Activated T-helper 1 cell treated with anti-CD3 and anti-CD28 coated beads, Interleukin-12 subunit alpha, Interleukin-12 subunit beta, Interleukin-2, Interleukin-4 antibody, amounts not matched to agents 30 ng/mL and 10 ng/mL and 1 ng/mL, durations not matched to agents 14 hours and 24 hours and 36 hours (primary cell): ENCODE data around the gene CORO1C. TPM values are rescaled to one million over a fixed set of nuclear protein-coding genes. Genes with fewer than 3 reads are reported as not detected.

Experiments
- DNase-seq: peaks from one replicate; pipeline ENCODE4 v3.0.0; 2021; ENCODE audit warnings: low spot score
- H3K27ac Mint-ChIP-seq: one replicate; pipeline ENCODE4 v1.8.0; 2021; ENCODE audit warnings: mild to moderate bottlenecking, mixed read lengths
- H3K27me3 Mint-ChIP-seq: one replicate; pipeline ENCODE4 v1.8.0; 2022; ENCODE audit warnings: mild to moderate bottlenecking, moderate library complexity, mixed read lengths; ENCODE audit not compliant: insufficient read depth
- H3K36me3 Mint-ChIP-seq: one replicate; pipeline ENCODE4 v1.8.0; 2021; ENCODE audit warnings: low read depth, mixed read lengths
- H3K4me1 Mint-ChIP-seq: one replicate; pipeline ENCODE4 v1.8.0; 2021; ENCODE audit warnings: low read depth, mixed read lengths
- H3K4me3 Mint-ChIP-seq: one replicate; pipeline ENCODE4 v1.8.0; 2021; ENCODE audit warnings: mild to moderate bottlenecking, moderate library complexity, mixed read lengths
- H3K9me3 Mint-ChIP-seq: one replicate; pipeline ENCODE4 v1.8.0; 2021; ENCODE audit warnings: mixed read lengths
- intact Hi-C: fragments of 100-400 bp; cut with micrococcal nuclease; formaldehyde crosslinking; loops from one replicate; pipeline ENCODE4 v1.15.1; 2024
- total RNA-seq: library from RNA; stranded (reverse); gene quantifications from 2 replicates; pipeline ENCODE4 v1.2.3, GENCODE V29; 2022

The CORO1C gene
- total RNA-seq, 1 donor from 2014 or later, result 46.1 TPM

DNA sequence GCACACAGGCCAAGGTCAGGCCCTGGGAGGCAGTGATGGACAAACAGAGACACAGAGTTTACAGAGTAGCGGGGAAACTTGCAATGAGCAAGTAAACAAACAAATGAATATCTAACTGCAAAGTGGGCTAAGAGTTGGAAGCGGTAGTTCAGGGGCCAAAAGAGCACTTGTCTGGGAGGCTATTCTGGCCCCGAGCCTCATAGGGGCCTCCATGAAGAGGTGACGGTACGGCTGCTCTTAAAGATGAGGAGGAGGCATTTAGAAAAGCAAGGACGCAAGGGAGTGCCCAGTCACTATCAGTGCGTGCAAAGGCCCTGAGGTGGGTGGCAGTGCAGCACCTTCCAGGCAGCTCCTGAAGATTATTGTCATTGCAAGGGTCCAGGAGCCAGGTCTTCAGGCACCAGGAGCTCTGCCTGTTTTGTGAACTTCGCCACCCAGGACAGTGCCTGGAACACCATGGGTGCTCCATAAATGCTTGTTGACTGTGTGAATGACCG lies 129.1 kb downstream of the CORO1C start:
- no peaks in the 10 kb centered on the region for H3K4me1 Mint-ChIP-seq
- no peak for DNase-seq
- peaks cover 15% of the 10 kb centered on the region for H3K27me3 Mint-ChIP-seq
- intact Hi-C loops, result no loop called here
- H3K9me3 Mint-ChIP-seq, result no peaks in the 10 kb centered on the region
- no peaks in the 10 kb centered on the region for H3K36me3 Mint-ChIP-seq
- H3K27ac Mint-ChIP-seq, result no peak overlapping the region
- no peak overlapping the region for H3K4me3 Mint-ChIP-seq

DNA sequence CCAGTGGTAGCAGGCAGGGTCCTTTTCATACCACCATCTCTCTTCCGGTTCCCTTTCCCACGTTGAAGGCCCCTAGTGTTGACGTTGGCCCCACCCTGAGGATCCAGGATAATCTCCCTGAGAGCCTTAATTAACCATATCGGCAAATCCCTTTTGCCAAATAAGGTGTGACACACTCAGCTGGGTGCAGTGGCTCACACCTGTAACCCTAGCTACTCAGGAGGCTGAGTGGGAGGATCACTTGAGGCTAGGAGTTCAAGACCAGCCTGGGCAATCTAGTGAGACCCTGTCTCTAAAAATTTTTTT lies 130.7 kb downstream of the CORO1C start:
- Mint-ChIP-seq H3K4me1 (no peaks in the 10 kb centered on the region), H3K27ac (no peak overlapping the region), H3K36me3 (no peaks in the 10 kb centered on the region), H3K9me3 (no peaks in the 10 kb centered on the region), H3K4me3 (no peak overlapping the region), H3K27me3 (peaks cover 13% of the 10 kb centered on the region)
- intact Hi-C loops, result no loop called here
- no peak for DNase-seq

DNA sequence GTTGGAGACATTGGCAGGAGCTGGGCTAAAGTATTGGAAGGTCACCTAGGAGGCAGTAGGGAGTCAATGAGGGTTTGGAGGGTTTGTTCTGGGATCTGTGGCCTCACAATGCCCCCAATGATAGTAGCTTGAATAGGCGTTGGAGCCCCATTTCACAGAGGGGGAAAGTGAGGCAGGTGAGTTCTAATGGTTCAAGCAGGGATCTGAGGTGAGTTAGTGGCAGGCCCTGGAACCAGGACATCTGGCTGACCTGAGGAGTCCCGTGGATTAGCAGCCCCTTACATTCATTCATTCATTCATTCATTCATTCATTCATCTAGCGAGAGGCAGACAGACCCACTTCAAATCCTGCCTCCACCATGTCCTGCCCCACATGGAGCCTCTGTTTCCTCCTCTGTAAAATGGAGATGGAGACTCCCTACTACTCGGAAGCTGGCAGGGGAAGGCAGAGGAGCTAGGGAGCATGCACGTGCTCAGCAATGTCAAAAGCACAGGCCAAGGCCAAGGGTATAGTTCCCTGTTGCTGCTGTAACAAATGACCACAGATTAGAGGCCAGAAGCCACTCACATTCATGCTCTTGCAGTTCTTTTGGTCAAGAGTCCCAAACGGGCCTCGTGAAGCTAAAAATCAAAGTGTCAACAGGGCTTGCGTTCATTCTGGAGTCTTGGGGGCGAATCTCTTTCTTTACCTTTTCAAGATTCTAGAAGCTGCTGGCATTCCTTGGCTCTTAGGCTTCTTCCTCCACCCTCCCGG lies 131.2 kb downstream of the CORO1C start:
- no peak overlapping the region for H3K27ac Mint-ChIP-seq
- H3K9me3 Mint-ChIP-seq, result no peaks in the 10 kb centered on the region
- no peaks in the 10 kb centered on the region for H3K4me1 Mint-ChIP-seq
- intact Hi-C loops, result no loop called here
- DNase-seq, result no peak
- H3K27me3 Mint-ChIP-seq, result peaks cover 11% of the 10 kb centered on the region
- no peaks in the 10 kb centered on the region for H3K36me3 Mint-ChIP-seq
- no peak overlapping the region for H3K4me3 Mint-ChIP-seq

DNA sequence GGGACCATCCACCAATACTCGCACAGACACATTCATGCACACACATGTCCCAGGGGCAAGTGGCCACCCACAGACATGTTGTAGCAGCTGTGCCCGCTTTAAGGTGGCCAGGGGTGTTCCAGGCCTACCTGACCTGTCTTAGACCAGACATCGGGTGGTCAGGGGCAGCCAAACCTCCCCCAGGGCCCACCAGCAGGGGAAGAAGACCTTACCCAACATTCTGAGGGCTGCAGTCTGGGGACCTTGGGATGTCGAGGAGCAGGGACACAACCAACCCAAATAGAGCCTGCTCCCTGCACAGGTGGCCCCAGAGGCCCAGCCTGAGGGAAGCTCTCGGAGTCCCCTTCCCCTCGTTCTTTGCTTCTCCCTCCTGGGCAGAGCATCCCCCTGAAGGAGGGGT lies 131.8 kb downstream of the CORO1C start:
- Mint-ChIP-seq H3K9me3 (no peaks in the 10 kb centered on the region), H3K36me3 (no peaks in the 10 kb centered on the region), H3K4me3 (no peak overlapping the region), H3K4me1 (no peaks in the 10 kb centered on the region), H3K27ac (no peak overlapping the region), H3K27me3 (peaks cover 5% of the 10 kb centered on the region)
- DNase-seq, result no peak
- intact Hi-C loops, result no loop called here

DNA sequence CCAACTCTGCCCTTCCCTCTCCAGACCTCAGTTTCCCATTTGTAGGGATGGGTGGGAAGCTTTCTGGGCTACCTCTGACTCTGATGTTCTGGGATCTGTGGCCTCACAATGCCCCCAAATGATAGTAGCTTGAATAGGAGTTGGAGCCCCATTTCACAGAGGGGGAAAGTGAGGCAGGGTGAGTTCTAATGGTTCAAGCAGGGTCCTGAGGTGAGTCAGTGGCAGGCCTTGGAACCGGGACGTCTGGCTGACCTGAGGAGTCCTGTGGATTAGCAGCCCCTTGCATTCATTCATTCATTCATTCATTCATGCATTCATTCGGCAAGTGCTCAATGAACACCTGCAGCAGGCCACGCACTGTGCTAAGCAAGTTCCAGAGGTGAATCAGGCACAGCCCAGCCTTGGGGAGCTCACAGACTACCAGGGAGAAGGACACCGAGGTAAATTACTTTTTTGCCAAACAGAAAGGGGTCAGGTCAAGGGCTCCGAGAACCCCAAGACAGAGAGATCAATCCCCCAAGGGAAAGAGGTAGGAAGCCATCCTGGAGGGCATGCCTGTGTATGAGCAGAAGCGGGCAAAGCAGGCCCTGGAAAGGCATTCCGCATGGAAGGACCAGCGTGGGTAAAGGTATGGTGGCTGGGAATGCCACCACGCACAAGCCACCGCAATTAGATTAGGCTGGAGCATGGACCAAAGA lies 132.6 kb downstream of the CORO1C start:
- no peak for DNase-seq
- no peak overlapping the region for H3K27ac Mint-ChIP-seq
- intact Hi-C loops, result no loop called here
- H3K4me1 Mint-ChIP-seq, result no peaks in the 10 kb centered on the region
- H3K36me3 Mint-ChIP-seq, result no peaks in the 10 kb centered on the region
- H3K27me3 Mint-ChIP-seq, result peaks cover 4% of the 10 kb centered on the region
- no peaks in the 10 kb centered on the region for H3K9me3 Mint-ChIP-seq
- H3K4me3 Mint-ChIP-seq, result no peak overlapping the region

DNA sequence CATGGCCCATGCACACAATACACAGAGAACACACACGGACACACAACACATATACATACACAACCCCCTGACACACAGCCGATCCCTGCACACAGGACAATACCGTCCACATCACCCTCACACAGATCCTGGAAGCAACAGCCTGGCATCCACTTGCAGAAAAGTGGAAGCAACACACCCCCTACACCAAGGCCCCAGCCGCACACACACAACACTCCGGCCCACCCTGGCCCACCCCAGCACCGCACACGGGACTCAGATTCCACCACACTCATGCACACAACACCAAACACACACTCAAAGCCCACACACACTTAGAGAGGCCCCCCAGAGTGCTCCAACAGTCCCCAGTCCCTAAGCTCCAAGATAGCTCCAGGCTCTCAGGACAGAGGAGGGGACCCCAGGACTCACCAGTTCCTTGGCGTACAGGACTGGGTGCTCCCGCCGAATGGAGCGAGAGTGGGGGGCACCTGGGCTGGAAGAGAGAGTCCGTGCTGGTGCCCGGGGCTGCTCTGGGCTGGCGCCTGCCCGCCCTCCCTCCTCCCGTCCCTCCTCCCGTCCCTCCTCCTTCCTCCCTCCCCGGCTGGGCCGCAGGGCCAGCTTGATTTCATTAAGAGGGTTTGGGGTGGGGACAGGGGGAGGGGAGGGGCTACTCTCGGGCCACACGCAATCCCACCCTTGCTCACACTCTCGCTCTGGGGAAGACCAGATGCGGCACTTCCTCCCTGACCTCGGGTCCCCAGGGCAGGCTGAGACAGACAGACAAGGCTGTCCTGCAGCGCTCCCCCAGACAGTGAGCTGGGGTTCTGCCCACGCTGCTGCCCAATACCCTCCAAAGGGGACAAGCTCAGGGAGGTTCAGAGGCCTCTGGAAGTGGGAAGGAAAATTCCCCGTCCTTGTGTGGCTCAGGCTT lies 133.5 kb downstream of the CORO1C start, which contains the start of gene TMEM119:
TMEM119 (minus strand) TSS at position 526 of the 913 bp plus-strand sequence. CDS start 5,701 bp downstream, outside the sequence.
- H3K27me3 Mint-ChIP-seq, result peaks cover 4% of the 10 kb centered on the region
- no peaks in the 10 kb centered on the region for H3K36me3 Mint-ChIP-seq
- intact Hi-C loops, result no loop called here
- H3K4me3 Mint-ChIP-seq, result no peak within 1 kb of the TSS
- H3K4me1 Mint-ChIP-seq, result no peaks in the 10 kb centered on the region
- DNase-seq, result no peak
- no peaks in the 10 kb centered on the region for H3K9me3 Mint-ChIP-seq
- no peak within 1 kb of the TSS for H3K27ac Mint-ChIP-seq

DNA sequence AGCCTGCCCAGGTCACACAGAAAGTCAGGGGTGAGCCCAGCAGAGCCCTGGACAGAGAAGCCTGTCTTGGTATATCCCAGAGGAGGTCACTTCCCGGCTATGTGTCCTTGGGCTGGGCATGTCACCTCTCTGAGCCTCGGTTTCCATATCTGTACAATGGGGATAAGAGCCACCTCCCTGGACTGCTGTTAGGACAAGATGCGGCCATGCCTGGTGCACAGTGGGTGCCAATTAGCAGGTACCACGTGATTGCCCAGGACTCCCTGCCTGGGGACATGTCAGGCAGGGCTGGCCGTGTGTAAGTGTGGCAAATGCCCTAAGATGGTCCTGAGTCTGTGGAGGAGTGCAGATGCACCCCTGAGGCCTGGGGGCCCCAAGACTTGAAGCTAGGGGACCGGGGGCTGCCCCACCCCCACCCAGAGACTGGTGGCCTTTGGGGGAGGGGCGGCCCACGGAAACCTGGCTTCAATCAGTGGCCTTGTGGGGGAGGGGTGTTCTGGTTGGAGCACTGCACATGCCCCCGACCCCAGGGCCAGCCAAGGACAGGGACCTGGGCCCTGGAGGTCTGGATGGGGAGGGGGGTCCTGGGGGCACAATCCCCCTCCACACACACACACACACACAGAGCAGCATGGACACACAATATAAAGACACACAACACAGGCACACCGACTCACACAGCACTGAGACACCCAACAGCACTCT lies 134.3 kb downstream of the CORO1C start:
- H3K4me3 Mint-ChIP-seq, result no peak overlapping the region
- H3K36me3 Mint-ChIP-seq, result no peaks in the 10 kb centered on the region
- peaks cover 4% of the 10 kb centered on the region for H3K27me3 Mint-ChIP-seq
- no peaks in the 10 kb centered on the region for H3K9me3 Mint-ChIP-seq
- DNase-seq, result no peak
- intact Hi-C loops, result no loop called here
- H3K4me1 Mint-ChIP-seq, result no peaks in the 10 kb centered on the region
- no peak overlapping the region for H3K27ac Mint-ChIP-seq

DNA sequence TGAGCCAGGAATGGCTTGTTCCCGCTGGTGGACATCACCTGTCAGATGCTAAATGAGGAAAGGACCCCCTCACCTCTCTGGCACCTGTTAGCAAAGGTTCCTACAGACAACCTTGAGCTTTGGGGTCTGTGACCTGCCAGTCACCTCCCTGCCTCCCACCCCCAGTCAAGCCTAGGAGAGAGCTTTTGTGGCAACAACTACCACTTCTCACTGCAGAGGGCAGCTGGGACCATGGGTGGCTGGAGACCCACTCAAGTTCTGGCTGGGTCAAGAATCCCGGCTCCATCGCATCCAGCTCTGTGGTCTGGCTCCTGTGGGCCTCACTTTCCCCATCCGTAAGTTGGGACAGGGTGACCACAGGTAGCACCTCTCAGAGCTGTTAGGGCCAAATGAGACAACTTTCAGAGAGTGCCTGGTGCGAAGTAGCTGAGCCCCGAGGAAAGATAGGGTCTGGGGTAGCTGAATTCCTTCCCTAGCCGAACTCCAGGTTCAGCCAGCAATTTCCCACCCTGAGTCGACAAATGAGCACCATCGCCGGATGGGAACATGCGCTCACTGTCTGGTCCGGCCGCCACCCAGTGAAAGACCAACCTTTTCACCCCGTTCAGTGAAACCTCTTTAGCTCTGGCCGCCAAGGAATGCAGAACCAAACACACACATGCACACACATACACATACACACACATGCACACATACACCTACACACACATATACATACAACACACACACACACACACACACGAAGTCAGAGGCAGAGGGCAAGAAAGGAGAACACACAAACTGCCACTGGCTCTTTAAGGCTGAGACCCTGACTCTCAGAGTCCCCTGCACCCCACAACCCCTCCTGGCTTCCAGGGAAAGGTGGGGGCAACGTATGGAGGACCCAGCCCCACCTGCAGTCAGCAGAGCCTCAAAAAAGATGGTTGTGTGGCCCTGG lies 135.3 kb downstream of the CORO1C start:
- Mint-ChIP-seq H3K9me3 (no peaks in the 10 kb centered on the region), H3K4me3 (no peak overlapping the region), H3K4me1 (no peaks in the 10 kb centered on the region), H3K27me3 (peaks cover 3% of the 10 kb centered on the region), H3K27ac (no peak overlapping the region), H3K36me3 (no peaks in the 10 kb centered on the region)
- intact Hi-C loops, result no loop called here
- DNase-seq, result no peak

Other genes with a start within 250 kb of the CORO1C start
- gene FICD, start 216.2 kb downstream of the CORO1C start, total RNA-seq, result 6.1 and 6.8 TPM in 2 replicates
- gene SART3, start 170.3 kb downstream of the CORO1C start, total RNA-seq, result 83.3 and 96.4 TPM in 2 replicates
- 73.8 and 74.9 TPM in 2 replicates for gene ISCU, start 168.9 kb downstream of the CORO1C start, total RNA-seq
- gene TMEM119, start 133.4 kb downstream of the CORO1C start, total RNA-seq, result 0.12 TPM in 1 of 2 replicates, not detected in the other
- 51.9 and 53.5 TPM in 2 replicates for gene SELPLG, start 97.6 kb downstream of the CORO1C start, total RNA-seq
- 25.6 and 26.6 TPM in 2 replicates for gene SSH1, start 126.1 kb upstream of the CORO1C start, total RNA-seq
- not detected in 2 replicates for gene DAO, start 148.6 kb upstream of the CORO1C start, total RNA-seq